CD4-positive, alpha-beta T cell treated with Interleukin-4 for 4 hours (primary cell): ENCODE data around the gene SLC38A11.
"Not testable (repeated sequence)": the region's sequence is repeated elsewhere in the genome, so short reads cannot be mapped to it uniquely, and the experiment has no call there.

ENCODE experiments used
- DNase-seq: peaks from one replicate; pipeline ENCODE4 v3.0.0-alpha.2; 2020

SLC38A11 gene

DNA sequence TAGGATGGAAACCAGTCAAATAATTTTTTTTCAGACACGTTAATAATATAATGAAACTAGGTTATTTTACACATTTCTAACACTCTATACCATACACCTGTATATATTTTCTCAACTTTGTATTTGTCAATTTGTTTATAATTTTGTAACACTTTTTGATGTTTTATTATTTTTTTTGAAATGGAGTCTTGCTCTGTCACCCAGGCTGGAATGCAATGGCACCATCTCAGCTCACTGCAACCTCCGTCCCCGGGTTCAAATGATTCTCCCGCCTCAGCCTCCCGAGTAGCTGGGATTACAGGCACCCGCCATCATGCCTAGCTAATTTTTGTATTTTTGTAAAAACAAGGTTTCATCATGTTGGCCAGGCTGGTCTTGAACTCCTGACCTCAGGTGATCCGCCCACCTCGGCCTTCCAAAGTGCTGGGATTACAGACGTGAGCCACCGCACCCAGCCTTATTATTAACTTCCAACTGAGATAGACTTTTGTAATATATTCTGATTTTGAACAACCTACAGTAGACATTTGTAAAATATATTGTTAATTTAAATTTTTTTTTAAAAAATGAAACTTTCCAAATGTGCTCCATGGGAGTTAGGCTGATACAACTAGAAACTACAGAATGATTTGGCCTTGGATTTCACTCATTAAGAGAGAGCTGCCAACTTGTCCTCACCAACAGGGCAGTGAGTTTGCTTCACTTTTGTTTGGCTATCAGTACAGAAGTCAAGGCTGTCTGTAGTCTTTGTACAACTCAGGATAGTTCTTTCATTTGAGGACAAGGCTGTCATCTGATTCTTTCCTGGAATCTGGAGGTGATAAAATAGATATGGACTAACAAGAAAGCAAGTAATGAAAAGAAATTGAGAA is 79.8 kb downstream of the SLC38A11 start:
- DNase-seq = no peak

- DNase-seq = no peak
Observed at GRCh38 chr2:164873210-164873908, 82.0 kb downstream of the SLC38A11 start.

DNA sequence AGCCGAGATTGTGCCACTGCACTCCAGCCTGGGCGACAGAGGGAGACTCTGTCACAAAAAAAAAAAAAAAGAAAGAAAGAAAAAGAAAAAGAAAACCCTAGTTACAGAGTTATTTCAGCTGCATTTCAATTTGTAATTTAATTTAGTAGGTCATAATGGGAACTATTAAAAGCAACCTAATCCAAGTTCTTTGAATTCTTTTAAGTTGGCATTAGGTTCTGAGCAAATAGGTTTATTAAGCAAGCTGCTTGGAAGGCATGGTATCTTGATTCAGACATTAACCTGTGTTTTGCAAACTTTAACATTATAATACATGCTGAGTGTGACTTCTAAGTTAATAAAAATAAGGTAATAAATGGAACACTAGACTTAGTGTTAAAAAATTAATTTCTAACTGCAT is 83.9 kb downstream of the SLC38A11 start:
- DNase-seq = no peak

GRCh38 chr2:164869420-164869772 is 85.9 kb downstream of the SLC38A11 start:
- DNase-seq = no peak

- no peak for DNase-seq
Observed at GRCh38 chr2:164868563-164869419, 86.5 kb downstream of the SLC38A11 start.

DNA sequence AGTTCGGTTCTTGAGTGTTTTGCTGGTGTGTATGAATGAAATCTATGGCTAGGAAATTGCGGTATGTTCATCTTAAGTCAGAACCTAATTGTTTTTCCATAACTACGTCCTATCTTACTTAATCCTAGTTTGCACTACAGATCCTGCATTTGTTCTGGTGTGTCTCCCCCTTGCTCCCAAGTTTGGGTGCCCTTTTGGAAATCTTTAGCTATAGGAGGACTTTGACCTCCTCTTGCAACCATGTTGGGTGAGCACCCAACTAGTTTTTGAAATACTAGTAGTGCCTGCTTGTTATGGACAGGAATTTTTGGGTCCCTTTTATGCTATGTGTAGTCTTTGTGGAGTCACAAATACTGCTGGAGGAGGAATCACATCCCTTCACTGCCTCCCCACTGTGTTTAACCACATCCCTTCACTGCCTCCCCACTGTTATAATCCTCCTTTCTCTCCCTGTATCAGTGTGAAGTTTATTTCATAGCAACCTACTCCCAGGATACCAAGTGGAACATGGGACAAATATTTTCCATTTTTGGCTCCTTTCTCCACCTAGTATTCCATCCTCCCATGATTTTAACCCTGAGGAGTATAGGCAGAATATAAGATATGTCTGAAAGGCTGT is 87.4 kb downstream of the SLC38A11 start:
- DNase-seq = no peak

- DNase-seq = not testable (repeated sequence)
Observed at GRCh38 chr2:164866381-164866780, 88.9 kb downstream of the SLC38A11 start.

- DNase-seq = no peak
Observed at GRCh38 chr2:164860694-164861042, 94.7 kb downstream of the SLC38A11 start.

DNA sequence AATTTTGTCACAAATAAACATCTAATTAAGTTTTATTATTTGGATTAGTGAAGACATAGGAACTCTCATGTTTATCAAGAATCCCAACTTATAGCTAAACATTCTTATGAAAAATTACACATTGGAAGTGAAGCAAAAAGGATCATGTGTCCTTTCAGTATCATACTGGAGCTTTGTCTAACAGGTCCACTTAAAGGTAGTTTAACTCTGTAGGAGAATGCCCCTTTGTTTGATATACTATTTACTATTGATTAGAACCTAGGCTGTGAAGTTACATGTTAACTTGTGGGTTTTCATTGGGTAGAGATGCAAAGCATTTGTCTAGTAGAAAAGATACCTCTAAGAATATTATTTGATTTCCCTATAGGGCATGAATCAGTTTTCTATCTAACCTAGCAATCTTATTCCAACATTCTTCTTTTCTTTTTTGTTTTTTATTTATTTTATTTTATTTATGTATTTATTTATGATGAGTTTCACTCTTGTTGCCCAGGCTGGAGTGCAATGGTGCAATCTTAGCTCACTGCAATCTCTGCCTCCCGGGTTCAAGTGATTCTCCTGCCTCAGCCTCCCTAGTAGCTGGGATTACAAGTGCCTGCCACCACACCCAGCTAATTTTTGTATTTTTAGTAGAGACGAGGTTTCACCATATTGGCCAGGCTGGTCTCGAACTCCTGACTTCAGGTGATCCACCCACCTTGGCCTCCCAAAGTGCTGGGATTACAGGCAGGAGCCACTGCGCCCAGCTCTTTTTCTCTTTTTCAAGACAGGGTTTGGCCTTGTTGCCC is 95.2 kb downstream of the SLC38A11 start:
- not testable (repeated sequence) for DNase-seq

- DNase-seq = no peak
Observed at GRCh38 chr2:164859251-164859818, 96.0 kb downstream of the SLC38A11 start.

DNA sequence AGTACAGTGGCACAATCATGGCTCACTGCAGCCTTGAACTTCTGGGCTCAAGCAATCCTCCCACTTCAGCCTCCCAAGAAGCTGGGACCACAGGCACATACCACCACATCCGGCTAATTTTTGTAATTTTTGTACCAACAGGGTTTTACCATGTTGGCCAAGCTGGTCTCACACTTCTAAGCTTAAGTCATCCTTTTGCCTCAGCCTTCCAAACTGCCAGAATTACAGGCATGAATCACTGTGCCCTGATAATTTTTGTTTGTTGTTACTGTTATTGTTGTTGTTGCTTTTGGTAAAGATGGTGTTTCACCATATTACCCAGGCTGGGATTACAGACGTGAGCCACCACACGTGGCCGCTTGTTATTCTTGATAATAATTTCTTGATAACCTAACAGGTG is 103.2 kb downstream of the SLC38A11 start:
- DNase-seq = no peak

DNA sequence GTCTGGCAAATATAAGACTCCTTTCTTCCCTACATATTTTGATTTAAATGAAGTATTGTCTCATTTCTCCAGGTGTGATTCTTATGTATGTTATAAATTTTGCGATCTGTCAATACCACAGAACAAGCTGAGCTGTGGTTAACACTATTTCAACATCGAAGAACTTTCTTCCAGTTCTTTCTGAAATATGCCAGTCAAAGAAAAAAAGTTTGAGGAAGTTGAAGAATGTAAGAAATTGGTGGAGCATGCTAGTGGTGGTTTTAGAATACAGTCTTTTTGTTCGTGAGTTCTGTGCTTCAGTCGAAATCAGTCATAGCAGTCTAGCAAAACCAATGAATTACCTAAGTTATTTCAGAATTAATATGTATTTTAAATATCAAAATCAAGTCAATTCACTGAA is 105.1 kb downstream of the SLC38A11 start:
- no peak for DNase-seq

DNA sequence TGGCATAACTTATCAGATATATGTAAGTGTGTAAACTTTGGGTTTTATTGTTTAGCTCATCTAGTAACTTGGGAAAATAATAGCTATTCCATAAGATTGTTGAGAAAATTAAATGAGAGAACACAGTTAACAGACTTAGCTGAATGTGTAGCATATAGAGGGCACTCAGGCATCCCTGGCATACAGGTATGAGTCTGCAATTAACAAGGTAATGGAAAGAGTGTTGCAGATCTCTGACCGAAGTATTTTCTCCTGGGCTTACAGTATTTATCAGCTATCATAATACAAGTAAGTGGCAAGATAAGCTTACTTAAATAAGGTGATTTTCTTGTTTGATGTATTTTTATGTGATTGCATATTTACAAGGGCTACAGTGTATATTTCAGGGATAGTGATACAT is 105.8 kb downstream of the SLC38A11 start:
- DNase-seq = no peak

- no peak for DNase-seq
Observed at GRCh38 chr2:164847981-164848741, 107.2 kb downstream of the SLC38A11 start.

GRCh38 chr2:164847291-164847690 is 108.0 kb downstream of the SLC38A11 start:
- no peak for DNase-seq

GRCh38 chr2:164846276-164846675 is 109.0 kb downstream of the SLC38A11 start:
- no peak for DNase-seq
